ENCODE measurements around the gene C2CD2.

DNA sequence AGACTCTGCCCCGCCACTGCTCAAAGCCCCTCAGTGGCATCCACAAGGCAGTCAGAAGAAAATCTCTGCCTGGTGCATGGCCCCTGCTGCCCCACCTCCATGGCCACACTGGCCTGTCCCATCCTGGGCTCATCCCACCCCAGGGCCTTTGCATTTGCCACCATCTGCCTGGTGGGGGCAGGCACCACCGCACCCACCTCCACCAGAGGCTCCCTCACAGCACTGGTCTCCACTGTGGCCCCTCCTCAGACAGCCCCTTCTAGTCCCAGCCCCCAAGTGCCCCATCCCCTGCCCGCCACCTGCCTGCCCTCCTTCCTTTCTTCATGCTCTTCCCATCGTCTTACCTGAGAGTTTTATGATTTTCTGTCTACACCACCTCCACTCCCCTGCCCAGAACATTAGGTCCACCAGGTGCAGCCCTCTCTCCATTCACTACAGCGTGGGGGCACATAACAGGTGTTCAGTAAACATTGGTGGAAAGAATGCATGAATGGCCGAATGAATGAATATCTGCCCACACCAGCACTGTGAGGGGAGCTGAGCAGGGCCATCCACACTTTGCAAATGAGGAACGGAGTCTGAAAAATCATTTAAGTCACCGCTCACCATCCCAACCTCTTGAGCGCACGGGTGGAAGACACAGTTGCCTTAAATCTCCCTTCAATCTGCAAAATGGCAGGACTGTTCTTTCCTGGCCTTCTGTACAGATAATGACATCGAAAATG is 76.7 kb downstream of the C2CD2 start:
- TF ChIP-seq GATA2 (IDR thresholded peaks at IDR 0.05; ENCODE audit: low read depth, low read length) (no peak), GATA3 (IDR thresholded peaks at IDR 0.05; ENCODE audit: low read depth, low read length) (no peak)

Data from SH-SY5Y (cell line).